Panc1 (cell line): ENCODE results near the gene RGMA. TPM values are rescaled to one million over a fixed set of nuclear protein-coding genes. Genes with fewer than 3 reads are reported as not detected.

Experiments used
- ATAC-seq: fragments of 200-7000 bp; cut with Tn5 transposase; 2 replicates; pipeline ENCODE4 v1.9.1; 2020; ENCODE audit warnings: mild to moderate bottlenecking, moderate library complexity
- BruUV-seq: library from RNA; stranded (reverse); fragments of 400-500 nt; replicated peaks from 2 replicates; lab custom pipeline; 2021; lab: Mats Ljungman, UMichigan
- CTCF ChIA-PET: fragments of 300-600 bp; sonication (Branson Sonifier 250); formaldehyde crosslinking; loops from one replicate; lab custom pipeline; 2022; ENCODE audit warnings: antibody characterized with exemption; lab: Charles Lee
- POLR2A ChIA-PET: fragments of 300-600 bp; sonication (Branson Sonifier 250); formaldehyde crosslinking; loops from one replicate; lab custom pipeline; 2022; ENCODE audit warnings: antibody characterized with exemption; lab: Charles Lee
- DNase-seq: peaks from one replicate; pipeline ENCODE4 v3.0.0-alpha.2; 2010; ENCODE audit warnings: low read depth, low spot score
- H3K27ac ChIP-seq: 2 replicates; pipeline ENCODE4 v1.5.1; 2011; ENCODE audit warnings: mild to moderate bottlenecking, low read length, inconsistent platforms
- H3K27me3 ChIP-seq: fragments of 200-500 bp; sonication (Bioruptor generic); 2 replicates; pipeline ENCODE4 v1.6.0; 2014; ENCODE audit warnings: low read length, inconsistent platforms; ENCODE audit not compliant: control insufficient read depth, insufficient read depth
- H3K36me3 ChIP-seq: fragments of 200-500 bp; sonication (Bioruptor generic); 2 replicates; pipeline ENCODE4 v1.5.1; 2014; ENCODE audit warnings: inconsistent platforms, mild to moderate bottlenecking, low read length, moderate library complexity; ENCODE audit not compliant: control insufficient read depth, insufficient read depth
- H3K4me1 ChIP-seq: 2 replicates; pipeline ENCODE4 v1.5.1; 2011; ENCODE audit warnings: inconsistent platforms, mild to moderate bottlenecking, low read length, moderate library complexity; ENCODE audit not compliant: control insufficient read depth, insufficient read depth
- H3K4me3 ChIP-seq, 2 experiments: 2 replicates each; pipeline ENCODE4 v1.5.1; 2011 to 2012; ENCODE audit warnings: low read depth in 2 of 2, low read length in 2 of 2, mild to moderate bottlenecking in 2 of 2, inconsistent platforms in 1 of 2, moderate library complexity in 1 of 2
- H3K9me3 ChIP-seq: fragments of 200-500 bp; sonication (Bioruptor generic); 2 replicates; pipeline ENCODE4 v1.5.1; 2014; ENCODE audit warnings: low read depth, mild to moderate bottlenecking, inconsistent platforms, low read length, moderate library complexity; ENCODE audit not compliant: control insufficient read depth, insufficient read depth
- POLR2AphosphoS5 ChIP-seq: IDR thresholded peaks from 2 replicates; pipeline ENCODE4 v1.6.1; 2012; ENCODE audit warnings: mild to moderate bottlenecking, low read depth, low read length, moderate library complexity
- SIN3A ChIP-seq: IDR thresholded peaks from 2 replicates; pipeline ENCODE4 v1.6.1; 2012; ENCODE audit warnings: low read depth, mild to moderate bottlenecking, low read length, moderate library complexity, borderline replicate concordance; ENCODE audit not compliant: insufficient read depth
- TCF7L2 ChIP-seq: IDR thresholded peaks from 2 replicates; pipeline ENCODE4 v1.6.1; 2011; ENCODE audit warnings: mild to moderate bottlenecking, low read depth, low read length, inconsistent platforms
- in situ Hi-C: cut with HindIII; loops from 2 replicates; pipeline ENCODE4 v1.10.0; 2016; ENCODE audit warnings: low sequenced_read_pairs, low pct_unique_long_range_greater_than_20kb
- intact Hi-C: fragments of 100-400 bp; cut with micrococcal nuclease; formaldehyde crosslinking; loops from one replicate; pipeline ENCODE4 v1.10.0; 2022; ENCODE audit not compliant: unreplicated experiment
- total RNA-seq: library from RNA; stranded (reverse); gene quantifications from one replicate; pipeline ENCODE4 v1.2.1, GENCODE V29; 2021; ENCODE audit not compliant: unreplicated experiment
- TF ChIP-seq, protein P1 (sequence below): fragments of 450-650 bp; IDR thresholded peaks from 2 replicates; pipeline ENCODE4 v1.5.1; 2017; ENCODE audit warnings: mild to moderate bottlenecking
- TF ChIP-seq, protein P2 (sequence below), 2 experiments: IDR thresholded peaks; 2 replicates each; pipeline ENCODE4 v1.6.1; 2011 to 2012; ENCODE audit warnings: low read depth in 2 of 2, control low read depth in 1 of 2, low read length in 1 of 2, mild to moderate bottlenecking in 1 of 2, moderate library complexity in 1 of 2; ENCODE audit not compliant: insufficient read depth in 1 of 2

RGMA gene
- total RNA-seq, 1 experiment from 2014 or later: 0.62 TPM

DNA sequence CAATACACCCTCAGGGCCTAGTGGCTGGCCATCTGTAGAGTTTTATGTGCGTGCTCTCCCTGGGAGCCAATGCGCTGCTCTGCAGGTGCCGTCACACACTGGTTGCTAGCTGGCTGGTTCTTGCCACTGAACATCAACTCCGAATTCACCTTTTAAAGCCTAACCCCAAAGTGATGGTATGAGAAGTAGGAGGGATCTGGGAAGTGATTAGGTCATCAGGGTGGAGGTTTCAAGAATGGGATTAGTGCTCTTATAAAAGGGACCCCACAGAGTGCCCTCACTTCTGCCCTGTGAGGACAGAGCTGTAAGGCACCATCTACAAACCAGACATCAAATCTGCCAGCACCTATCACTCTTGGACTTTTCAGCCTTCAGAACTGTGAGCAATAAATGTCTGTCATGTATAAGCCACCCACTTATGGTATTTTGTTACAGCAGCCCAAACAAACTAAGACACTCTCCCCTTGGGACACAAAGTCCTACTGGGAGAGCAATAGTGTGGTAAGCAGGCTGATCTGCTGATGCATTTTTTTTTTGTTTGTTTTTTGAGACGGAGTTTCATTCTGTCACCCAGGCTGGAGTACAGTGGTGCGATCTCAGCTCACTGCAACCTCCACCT is 20.3 kb downstream of the RGMA start:
- BruUV-seq: no TSS peak
- ChIA-PET POLR2A (no interaction called here), CTCF (interaction anchor here (0.6 kb wide), 1 partner anchor 392 kb away, joined by 5 read pairs; no protein-coding TSS in a partner anchor)
- in situ Hi-C loops: no loop called here
- H3K4me3 ChIP-seq: no peak overlapping the region
- H3K27me3 ChIP-seq: peaks cover 18% of the 10 kb centered on the region
- no peaks in the 10 kb centered on the region for H3K36me3 ChIP-seq
- H3K9me3 ChIP-seq: no peaks in the 10 kb centered on the region
- intact Hi-C loops: no loop called here
- no peak for DNase-seq
- TF ChIP-seq, protein P1, sequence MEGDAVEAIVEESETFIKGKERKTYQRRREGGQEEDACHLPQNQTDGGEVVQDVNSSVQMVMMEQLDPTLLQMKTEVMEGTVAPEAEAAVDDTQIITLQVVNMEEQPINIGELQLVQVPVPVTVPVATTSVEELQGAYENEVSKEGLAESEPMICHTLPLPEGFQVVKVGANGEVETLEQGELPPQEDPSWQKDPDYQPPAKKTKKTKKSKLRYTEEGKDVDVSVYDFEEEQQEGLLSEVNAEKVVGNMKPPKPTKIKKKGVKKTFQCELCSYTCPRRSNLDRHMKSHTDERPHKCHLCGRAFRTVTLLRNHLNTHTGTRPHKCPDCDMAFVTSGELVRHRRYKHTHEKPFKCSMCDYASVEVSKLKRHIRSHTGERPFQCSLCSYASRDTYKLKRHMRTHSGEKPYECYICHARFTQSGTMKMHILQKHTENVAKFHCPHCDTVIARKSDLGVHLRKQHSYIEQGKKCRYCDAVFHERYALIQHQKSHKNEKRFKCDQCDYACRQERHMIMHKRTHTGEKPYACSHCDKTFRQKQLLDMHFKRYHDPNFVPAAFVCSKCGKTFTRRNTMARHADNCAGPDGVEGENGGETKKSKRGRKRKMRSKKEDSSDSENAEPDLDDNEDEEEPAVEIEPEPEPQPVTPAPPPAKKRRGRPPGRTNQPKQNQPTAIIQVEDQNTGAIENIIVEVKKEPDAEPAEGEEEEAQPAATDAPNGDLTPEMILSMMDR: no peak
- TF ChIP-seq SIN3A: no peak
- H3K27ac ChIP-seq: no peak overlapping the region
- no peak for ATAC-seq
- peaks cover 7% of the 10 kb centered on the region for H3K4me1 ChIP-seq

DNA sequence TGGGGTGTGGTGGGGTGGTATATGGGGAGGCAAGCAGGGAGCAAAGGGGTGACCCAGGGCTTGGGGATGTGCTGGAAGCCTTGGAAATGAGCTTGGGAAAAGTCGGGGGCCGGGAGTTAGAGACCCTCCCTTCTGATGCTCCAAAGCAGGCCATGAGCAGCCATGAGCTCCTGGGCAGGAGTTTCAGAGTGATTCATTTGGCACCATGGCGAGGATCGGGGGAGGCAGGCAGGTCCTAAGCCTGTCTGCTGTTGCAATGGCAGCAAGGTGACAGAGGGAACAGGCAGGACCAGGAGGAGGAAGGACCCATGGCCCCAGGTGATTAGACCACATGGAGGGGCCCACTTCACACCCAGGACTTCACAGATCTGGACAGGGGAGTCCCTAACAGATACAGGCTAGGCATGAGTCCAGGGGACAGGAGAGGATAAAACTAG is 21.3 kb downstream of the RGMA start:
- POLR2A ChIA-PET: no interaction called here
- in situ Hi-C loops: no loop called here
- no peaks in the 10 kb centered on the region for H3K36me3 ChIP-seq
- ATAC-seq: no peak
- intact Hi-C loops: no loop called here
- H3K9me3 ChIP-seq: no peaks in the 10 kb centered on the region
- H3K27me3 ChIP-seq: peaks cover 16% of the 10 kb centered on the region
- CTCF ChIA-PET: no interaction called here
- TF ChIP-seq SIN3A: no peak
- TF ChIP-seq, protein P1: no peak
- TF ChIP-seq, protein P2, sequence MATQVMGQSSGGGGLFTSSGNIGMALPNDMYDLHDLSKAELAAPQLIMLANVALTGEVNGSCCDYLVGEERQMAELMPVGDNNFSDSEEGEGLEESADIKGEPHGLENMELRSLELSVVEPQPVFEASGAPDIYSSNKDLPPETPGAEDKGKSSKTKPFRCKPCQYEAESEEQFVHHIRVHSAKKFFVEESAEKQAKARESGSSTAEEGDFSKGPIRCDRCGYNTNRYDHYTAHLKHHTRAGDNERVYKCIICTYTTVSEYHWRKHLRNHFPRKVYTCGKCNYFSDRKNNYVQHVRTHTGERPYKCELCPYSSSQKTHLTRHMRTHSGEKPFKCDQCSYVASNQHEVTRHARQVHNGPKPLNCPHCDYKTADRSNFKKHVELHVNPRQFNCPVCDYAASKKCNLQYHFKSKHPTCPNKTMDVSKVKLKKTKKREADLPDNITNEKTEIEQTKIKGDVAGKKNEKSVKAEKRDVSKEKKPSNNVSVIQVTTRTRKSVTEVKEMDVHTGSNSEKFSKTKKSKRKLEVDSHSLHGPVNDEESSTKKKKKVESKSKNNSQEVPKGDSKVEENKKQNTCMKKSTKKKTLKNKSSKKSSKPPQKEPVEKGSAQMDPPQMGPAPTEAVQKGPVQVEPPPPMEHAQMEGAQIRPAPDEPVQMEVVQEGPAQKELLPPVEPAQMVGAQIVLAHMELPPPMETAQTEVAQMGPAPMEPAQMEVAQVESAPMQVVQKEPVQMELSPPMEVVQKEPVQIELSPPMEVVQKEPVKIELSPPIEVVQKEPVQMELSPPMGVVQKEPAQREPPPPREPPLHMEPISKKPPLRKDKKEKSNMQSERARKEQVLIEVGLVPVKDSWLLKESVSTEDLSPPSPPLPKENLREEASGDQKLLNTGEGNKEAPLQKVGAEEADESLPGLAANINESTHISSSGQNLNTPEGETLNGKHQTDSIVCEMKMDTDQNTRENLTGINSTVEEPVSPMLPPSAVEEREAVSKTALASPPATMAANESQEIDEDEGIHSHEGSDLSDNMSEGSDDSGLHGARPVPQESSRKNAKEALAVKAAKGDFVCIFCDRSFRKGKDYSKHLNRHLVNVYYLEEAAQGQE (IDR thresholded peaks at IDR 0.05; ENCODE audit: insufficient read depth in 1 of 2, low read depth in 2 of 2, low read length in 1 of 2): no peak
- TF ChIP-seq TCF7L2: no peak
- no peak for TF ChIP-seq POLR2AphosphoS5
- no peak overlapping the region for H3K4me3 ChIP-seq
- no peak for DNase-seq
- no TSS peak for BruUV-seq
- H3K4me1 ChIP-seq: peaks cover 7% of the 10 kb centered on the region
- H3K27ac ChIP-seq: no peak overlapping the region
